A549 (cell line): ENCODE results near the gene CCNJ.

Experiments
- BHLHE40 ChIP-seq: IDR thresholded peaks from 2 replicates; pipeline ENCODE4 v1.6.1; 2012; ENCODE audit warnings: low read depth, low read length, inconsistent platforms
- FOXS1 ChIP-seq: fragments of 250-450 bp; sonication (Bioruptor Pico); IDR thresholded peaks from 2 replicates; pipeline ENCODE4 v1.5.0; 2020; ENCODE audit warnings: mild to moderate bottlenecking, moderate library complexity
- KDM1A ChIP-seq: fragments of 200-600 bp; sonication (generic); IDR thresholded peaks from 2 replicates; pipeline ENCODE4 v1.6.1; 2016; ENCODE audit warnings: low read depth, mild to moderate bottlenecking
- MAFK ChIP-seq: fragments of 450-650 bp; IDR thresholded peaks from 2 replicates; pipeline ENCODE4 v1.6.1; 2014; ENCODE audit not compliant: partially characterized antibody
- NR3C1 ChIP-seq: fragments of >200 bp; sonication (Bioruptor Twin); formaldehyde crosslinking; IDR thresholded peaks from 3 replicates; pipeline ENCODE4 v1.6.1; 2017
- POLR2A ChIP-seq: IDR thresholded peaks from 2 replicates; pipeline ENCODE4 v1.6.1; 2012; ENCODE audit warnings: mild to moderate bottlenecking, low read length
- RAD21 ChIP-seq, 2 experiments: fragments of >200 bp in 1 of 2; sonication (Bioruptor Twin) in 1 of 2; formaldehyde crosslinking in 1 of 2; IDR thresholded peaks in 1 of 2; conservative IDR thresholded peaks in 1 of 2; 2 replicates in 1 of 2; 3 replicates in 1 of 2; pipeline ENCODE4 v1.6.1; 2012 to 2018; ENCODE audit warnings: inconsistent platforms in 1 of 2
- TF ChIP-seq, protein P1 (sequence below): fragments of >200 bp; sonication (Bioruptor Twin); formaldehyde crosslinking; IDR thresholded peaks from 3 replicates; pipeline ENCODE4 v1.5.1; 2016
- TF ChIP-seq, protein P2 (sequence below): fragments of 250-450 bp; sonication (Bioruptor Pico); IDR thresholded peaks from 2 replicates; pipeline ENCODE4 v1.5.0; 2021; ENCODE audit warnings: mild to moderate bottlenecking, moderate library complexity, borderline replicate concordance
- TF ChIP-seq, protein P3 (sequence below): IDR thresholded peaks from 2 replicates; pipeline ENCODE4 v1.6.1; 2012
- TF ChIP-seq, protein P4 (sequence below): fragments of 200-600 bp; sonication (generic); IDR thresholded peaks from 2 replicates; pipeline ENCODE4 v1.6.1; 2016; ENCODE audit warnings: antibody characterized with exemption, mild to moderate bottlenecking, moderate library complexity
- TF ChIP-seq, protein P5 (sequence below): fragments of 450-650 bp; IDR thresholded peaks from 2 replicates; pipeline ENCODE4 v1.6.1; 2014; ENCODE audit warnings: antibody characterized with exemption

DNA sequence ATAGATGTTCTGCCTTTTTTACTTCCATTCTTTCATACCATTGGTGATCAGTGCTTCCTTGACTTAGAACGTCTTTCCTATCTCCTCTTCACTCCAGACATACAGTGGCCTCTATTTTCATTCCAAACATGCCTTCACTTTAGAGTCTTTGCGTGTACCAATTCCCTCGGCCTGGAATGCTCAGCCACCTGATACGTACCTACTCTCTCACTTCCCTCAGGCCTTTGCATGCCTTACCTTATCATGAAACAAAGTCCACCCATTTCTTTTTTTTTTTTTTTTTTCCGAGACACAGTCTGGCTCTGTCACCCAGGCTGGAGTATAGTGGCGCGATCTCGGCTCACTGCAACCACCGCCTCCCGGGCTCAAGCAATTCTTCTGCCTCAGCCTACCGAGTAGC lies 2.2 kb upstream of the CCNJ start:
- TF ChIP-seq, protein P1, sequence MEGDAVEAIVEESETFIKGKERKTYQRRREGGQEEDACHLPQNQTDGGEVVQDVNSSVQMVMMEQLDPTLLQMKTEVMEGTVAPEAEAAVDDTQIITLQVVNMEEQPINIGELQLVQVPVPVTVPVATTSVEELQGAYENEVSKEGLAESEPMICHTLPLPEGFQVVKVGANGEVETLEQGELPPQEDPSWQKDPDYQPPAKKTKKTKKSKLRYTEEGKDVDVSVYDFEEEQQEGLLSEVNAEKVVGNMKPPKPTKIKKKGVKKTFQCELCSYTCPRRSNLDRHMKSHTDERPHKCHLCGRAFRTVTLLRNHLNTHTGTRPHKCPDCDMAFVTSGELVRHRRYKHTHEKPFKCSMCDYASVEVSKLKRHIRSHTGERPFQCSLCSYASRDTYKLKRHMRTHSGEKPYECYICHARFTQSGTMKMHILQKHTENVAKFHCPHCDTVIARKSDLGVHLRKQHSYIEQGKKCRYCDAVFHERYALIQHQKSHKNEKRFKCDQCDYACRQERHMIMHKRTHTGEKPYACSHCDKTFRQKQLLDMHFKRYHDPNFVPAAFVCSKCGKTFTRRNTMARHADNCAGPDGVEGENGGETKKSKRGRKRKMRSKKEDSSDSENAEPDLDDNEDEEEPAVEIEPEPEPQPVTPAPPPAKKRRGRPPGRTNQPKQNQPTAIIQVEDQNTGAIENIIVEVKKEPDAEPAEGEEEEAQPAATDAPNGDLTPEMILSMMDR: no peak
- TF ChIP-seq, protein P2, sequence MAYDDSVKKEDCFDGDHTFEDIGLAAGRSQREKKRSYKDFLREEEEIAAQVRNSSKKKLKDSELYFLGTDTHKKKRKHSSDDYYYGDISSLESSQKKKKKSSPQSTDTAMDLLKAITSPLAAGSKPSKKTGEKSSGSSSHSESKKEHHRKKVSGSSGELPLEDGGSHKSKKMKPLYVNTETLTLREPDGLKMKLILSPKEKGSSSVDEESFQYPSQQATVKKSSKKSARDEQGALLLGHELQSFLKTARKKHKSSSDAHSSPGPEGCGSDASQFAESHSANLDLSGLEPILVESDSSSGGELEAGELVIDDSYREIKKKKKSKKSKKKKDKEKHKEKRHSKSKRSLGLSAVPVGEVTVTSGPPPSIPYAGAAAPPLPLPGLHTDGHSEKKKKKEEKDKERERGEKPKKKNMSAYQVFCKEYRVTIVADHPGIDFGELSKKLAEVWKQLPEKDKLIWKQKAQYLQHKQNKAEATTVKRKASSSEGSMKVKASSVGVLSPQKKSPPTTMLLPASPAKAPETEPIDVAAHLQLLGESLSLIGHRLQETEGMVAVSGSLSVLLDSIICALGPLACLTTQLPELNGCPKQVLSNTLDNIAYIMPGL (CRISPR knock-in tag): no peak
- TF ChIP-seq BHLHE40 (no peak), POLR2A (no peak), KDM1A (no peak), FOXS1 (CRISPR knock-in tag) (no peak), MAFK (no peak), RAD21 (conservative IDR thresholded peaks at IDR 0.05 in 1 of 2, IDR thresholded peaks at IDR 0.05 in 1 of 2) (no peak), NR3C1 (no peak)
- TF ChIP-seq, protein P3, sequence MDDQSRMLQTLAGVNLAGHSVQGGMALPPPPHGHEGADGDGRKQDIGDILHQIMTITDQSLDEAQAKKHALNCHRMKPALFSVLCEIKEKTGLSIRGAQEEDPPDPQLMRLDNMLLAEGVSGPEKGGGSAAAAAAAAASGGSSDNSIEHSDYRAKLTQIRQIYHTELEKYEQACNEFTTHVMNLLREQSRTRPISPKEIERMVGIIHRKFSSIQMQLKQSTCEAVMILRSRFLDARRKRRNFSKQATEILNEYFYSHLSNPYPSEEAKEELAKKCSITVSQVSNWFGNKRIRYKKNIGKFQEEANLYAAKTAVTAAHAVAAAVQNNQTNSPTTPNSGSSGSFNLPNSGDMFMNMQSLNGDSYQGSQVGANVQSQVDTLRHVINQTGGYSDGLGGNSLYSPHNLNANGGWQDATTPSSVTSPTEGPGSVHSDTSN: no peak
- TF ChIP-seq, protein P4, sequence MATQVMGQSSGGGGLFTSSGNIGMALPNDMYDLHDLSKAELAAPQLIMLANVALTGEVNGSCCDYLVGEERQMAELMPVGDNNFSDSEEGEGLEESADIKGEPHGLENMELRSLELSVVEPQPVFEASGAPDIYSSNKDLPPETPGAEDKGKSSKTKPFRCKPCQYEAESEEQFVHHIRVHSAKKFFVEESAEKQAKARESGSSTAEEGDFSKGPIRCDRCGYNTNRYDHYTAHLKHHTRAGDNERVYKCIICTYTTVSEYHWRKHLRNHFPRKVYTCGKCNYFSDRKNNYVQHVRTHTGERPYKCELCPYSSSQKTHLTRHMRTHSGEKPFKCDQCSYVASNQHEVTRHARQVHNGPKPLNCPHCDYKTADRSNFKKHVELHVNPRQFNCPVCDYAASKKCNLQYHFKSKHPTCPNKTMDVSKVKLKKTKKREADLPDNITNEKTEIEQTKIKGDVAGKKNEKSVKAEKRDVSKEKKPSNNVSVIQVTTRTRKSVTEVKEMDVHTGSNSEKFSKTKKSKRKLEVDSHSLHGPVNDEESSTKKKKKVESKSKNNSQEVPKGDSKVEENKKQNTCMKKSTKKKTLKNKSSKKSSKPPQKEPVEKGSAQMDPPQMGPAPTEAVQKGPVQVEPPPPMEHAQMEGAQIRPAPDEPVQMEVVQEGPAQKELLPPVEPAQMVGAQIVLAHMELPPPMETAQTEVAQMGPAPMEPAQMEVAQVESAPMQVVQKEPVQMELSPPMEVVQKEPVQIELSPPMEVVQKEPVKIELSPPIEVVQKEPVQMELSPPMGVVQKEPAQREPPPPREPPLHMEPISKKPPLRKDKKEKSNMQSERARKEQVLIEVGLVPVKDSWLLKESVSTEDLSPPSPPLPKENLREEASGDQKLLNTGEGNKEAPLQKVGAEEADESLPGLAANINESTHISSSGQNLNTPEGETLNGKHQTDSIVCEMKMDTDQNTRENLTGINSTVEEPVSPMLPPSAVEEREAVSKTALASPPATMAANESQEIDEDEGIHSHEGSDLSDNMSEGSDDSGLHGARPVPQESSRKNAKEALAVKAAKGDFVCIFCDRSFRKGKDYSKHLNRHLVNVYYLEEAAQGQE: no peak
- TF ChIP-seq, protein P5, sequence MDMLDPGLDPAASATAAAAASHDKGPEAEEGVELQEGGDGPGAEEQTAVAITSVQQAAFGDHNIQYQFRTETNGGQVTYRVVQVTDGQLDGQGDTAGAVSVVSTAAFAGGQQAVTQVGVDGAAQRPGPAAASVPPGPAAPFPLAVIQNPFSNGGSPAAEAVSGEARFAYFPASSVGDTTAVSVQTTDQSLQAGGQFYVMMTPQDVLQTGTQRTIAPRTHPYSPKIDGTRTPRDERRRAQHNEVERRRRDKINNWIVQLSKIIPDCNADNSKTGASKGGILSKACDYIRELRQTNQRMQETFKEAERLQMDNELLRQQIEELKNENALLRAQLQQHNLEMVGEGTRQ: no peak
